ENCODE measurements around the gene RNF130.

- TF ChIP-seq EZH2 (IDR thresholded peaks at IDR 0.05; ENCODE audit: borderline replicate concordance, low read length) (no peak), CTCF (IDR thresholded peaks at IDR 0.05; ENCODE audit: low read length) (no peak)
These were observed 9.9 kb upstream of the RNF130 start for GRCh38 chr5:180081481-180081880.

Measured in OCI-LY1 (cell line).